GM23338 (cell line): ENCODE results near the gene OMP. TPM values are rescaled to one million over a fixed set of nuclear protein-coding genes. Genes with fewer than 3 reads are reported as not detected.

Source experiments
- ATAC-seq: fragments of 200-7000 bp; cut with Tn5 transposase; 3 replicates; pipeline ENCODE4 v1.9.1; 2020
- DNase-seq: peaks from one replicate; pipeline ENCODE4 v3.0.0-alpha.2; 2015; ENCODE audit warnings: low spot score
- H2AFZ ChIP-seq: fragments of 200-600 bp; sonication (generic); 2 replicates; pipeline ENCODE4 v1.8.0; 2016; ENCODE audit warnings: antibody characterized with exemption, mild to moderate bottlenecking, moderate library complexity
- H3F3A ChIP-seq: fragments of 200-600 bp; sonication (generic); replicated peaks from 2 replicates; pipeline ENCODE4 v1.8.0; 2017; ENCODE audit warnings: antibody characterized with exemption, mixed run types, low read depth
- H3K27ac ChIP-seq: fragments of 200-600 bp; sonication (generic); 2 replicates; pipeline ENCODE4 v1.6.1; 2016; ENCODE audit warnings: low read depth
- H3K27me3 ChIP-seq: fragments of 200-600 bp; sonication (generic); 2 replicates; pipeline ENCODE4 v1.8.0; 2016; ENCODE audit warnings: mild to moderate bottlenecking, mixed run types, moderate library complexity; ENCODE audit not compliant: insufficient read depth
- H3K36me3 ChIP-seq: fragments of 200-600 bp; sonication (generic); 2 replicates; pipeline ENCODE4 v1.8.0; 2016; ENCODE audit warnings: mild to moderate bottlenecking; ENCODE audit not compliant: insufficient read depth
- H3K4me1 ChIP-seq: fragments of 200-600 bp; sonication (generic); 2 replicates; pipeline ENCODE4 v1.8.0; 2016; ENCODE audit warnings: mild to moderate bottlenecking, moderate library complexity; ENCODE audit not compliant: insufficient read depth
- H3K4me2 ChIP-seq: fragments of 200-600 bp; sonication (generic); 2 replicates; pipeline ENCODE4 v1.7.1; 2017; ENCODE audit warnings: mixed run types
- H3K4me3 ChIP-seq: fragments of 200-600 bp; sonication (generic); 2 replicates; pipeline ENCODE4 v1.6.1; 2016; ENCODE audit warnings: mixed run types
- H3K79me2 ChIP-seq: fragments of 200-600 bp; sonication (generic); replicated peaks from 2 replicates; pipeline ENCODE4 v1.8.0; 2017; ENCODE audit warnings: mild to moderate bottlenecking; ENCODE audit not compliant: insufficient read depth
- H3K9me2 ChIP-seq: fragments of 200-600 bp; sonication (generic); 2 replicates; pipeline ENCODE4 v1.8.0; 2017; ENCODE audit not compliant: insufficient read depth
- H4K20me1 ChIP-seq: fragments of 200-600 bp; sonication (generic); replicated peaks from 2 replicates; pipeline ENCODE4 v1.8.0; 2017; ENCODE audit warnings: mild to moderate bottlenecking; ENCODE audit not compliant: insufficient read depth
- H3K27ac Mint-ChIP-seq: 2 replicates; pipeline ENCODE4 v1.8.0; 2020; ENCODE audit warnings: inconsistent platforms, mild to moderate bottlenecking, moderate library complexity, mixed read lengths
- H3K27me3 Mint-ChIP-seq: 3 replicates; pipeline ENCODE4 v1.8.0; 2022; ENCODE audit warnings: low read depth, mild to moderate bottlenecking, moderate library complexity, mixed read lengths, inconsistent platforms; ENCODE audit not compliant: insufficient read depth, poor library complexity
- H3K36me3 Mint-ChIP-seq: 3 replicates; pipeline ENCODE4 v1.8.0; 2021; ENCODE audit warnings: low read depth, mild to moderate bottlenecking, inconsistent platforms, moderate library complexity, mixed read lengths
- H3K4me1 Mint-ChIP-seq: 3 replicates; pipeline ENCODE4 v1.8.0; 2020; ENCODE audit warnings: mild to moderate bottlenecking, inconsistent platforms, mixed read lengths
- H3K4me3 Mint-ChIP-seq: 3 replicates; pipeline ENCODE4 v1.8.0; 2021; ENCODE audit warnings: moderate library complexity, mild to moderate bottlenecking, inconsistent platforms, mixed read lengths
- H3K9me3 Mint-ChIP-seq: 3 replicates; pipeline ENCODE4 v1.8.0; 2020; ENCODE audit warnings: moderate library complexity, mild to moderate bottlenecking, inconsistent platforms, mixed read lengths
- CREB1 ChIP-seq: fragments of 250-450 bp; sonication (Bioruptor Pico); IDR thresholded peaks from 2 replicates; pipeline ENCODE4 v1.5.0; 2020; ENCODE audit warnings: low read depth, mild to moderate bottlenecking, moderate library complexity
- CTCF ChIP-seq, 2 experiments: fragments of 200-600 bp in 1 of 2; sonication (generic) in 1 of 2; conservative IDR thresholded peaks; 2 replicates each; pipeline versions ENCODE4 v1.5.1 to v1.6.1; 2016 to 2017; ENCODE audit warnings: antibody characterized with exemption in 2 of 2, low read depth in 2 of 2, mild to moderate bottlenecking in 2 of 2, moderate library complexity in 1 of 2
- ETS1 ChIP-seq: IDR thresholded peaks from 2 replicates; pipeline ENCODE4 v1.6.1; 2016; ENCODE audit warnings: antibody characterized with exemption
- EZH2 ChIP-seq: fragments of 200-600 bp; sonication (generic); IDR thresholded peaks from one replicate; pipeline ENCODE4 v1.8.0; 2017; ENCODE audit warnings: antibody characterized with exemption, mild to moderate bottlenecking, low read depth; ENCODE audit not compliant: unreplicated experiment
- EZH2phosphoT487 ChIP-seq: fragments of 200-600 bp; sonication (generic); IDR thresholded peaks from one replicate; pipeline ENCODE4 v1.8.1; 2018; ENCODE audit warnings: antibody characterized with exemption; ENCODE audit not compliant: unreplicated experiment
- JUNB ChIP-seq: IDR thresholded peaks from one replicate; pipeline ENCODE4 v1.6.1; 2016; ENCODE audit warnings: antibody characterized with exemption; ENCODE audit not compliant: unreplicated experiment
- NANOG ChIP-seq: IDR thresholded peaks from 2 replicates; pipeline ENCODE4 v1.6.1; 2016; ENCODE audit warnings: antibody characterized with exemption, borderline replicate concordance
- REST ChIP-seq: IDR thresholded peaks from one replicate; pipeline ENCODE4 v1.6.1; 2018; ENCODE audit warnings: antibody characterized with exemption; ENCODE audit not compliant: unreplicated experiment
- STAT1 ChIP-seq: IDR thresholded peaks from one replicate; pipeline ENCODE4 v1.6.1; 2016; ENCODE audit warnings: antibody characterized with exemption; ENCODE audit not compliant: unreplicated experiment
- ZNF462 ChIP-seq: fragments of 250-450 bp; sonication (Bioruptor Pico); IDR thresholded peaks from 2 replicates; pipeline ENCODE4 v1.5.0; 2020; ENCODE audit warnings: mild to moderate bottlenecking, moderate library complexity
- polyA plus RNA-seq: library from polyadenylated mRNA; unstranded; fragments of >200 nt; fragmentation: Nextera tagmentation; extraction: Ambion mirVana; gene quantifications from 2 replicates; pipeline ENCODE4 v1.2.1, GENCODE V29; 2016
- total RNA-seq: library from RNA; depleted of rRNA; stranded (reverse); fragments of >200 nt; shearing (Covaris generic); gene quantifications from 2 replicates; pipeline ENCODE4 v1.2.3, GENCODE V29; 2014

OMP gene
- total and polyA plus RNA-seq, 2 experiments from 2014 or later: 1.0 TPM; not detected in 1

- Histone ChIP-seq H3K4me1 (no peaks in the 10 kb centered on the region; the same call in 1 of the 2 replicates), H2AFZ (no peak overlapping the region), H3K27me3 (no peaks in the 10 kb centered on the region), H3K36me3 (no peaks in the 10 kb centered on the region), H3F3A (no peaks in the 10 kb centered on the region), H3K27ac (no peak overlapping the region), H3K9me2 (no peaks in the 10 kb centered on the region), H3K79me2 (no peaks in the 10 kb centered on the region), H3K4me3 (no peak overlapping the region), H4K20me1 (no peaks in the 10 kb centered on the region; the same call in 1 of the 2 replicates), H3K4me2 (no peak overlapping the region)
- Mint-ChIP-seq H3K27me3 (peaks cover 7% of the 10 kb centered on the region), H3K27ac (no peak overlapping the region), H3K4me1 (peaks cover 11% of the 10 kb centered on the region), H3K9me3 (peaks cover 5% of the 10 kb centered on the region; the same call in 1 of the 3 replicates), H3K36me3 (peaks cover 3% of the 10 kb centered on the region; the same call in 1 of the 3 replicates), H3K4me3 (no peak overlapping the region)
- no peak for DNase-seq
- no peak for ATAC-seq
- no peak for TF ChIP-seq EZH2
- no peak for TF ChIP-seq NANOG
- no peak for TF ChIP-seq STAT1
- no peak for TF ChIP-seq JUNB
- no peak for TF ChIP-seq ZNF462 (CRISPR knock-in tag)
- TF ChIP-seq CREB1 (CRISPR knock-in tag): no peak
- TF ChIP-seq REST: no peak
- TF ChIP-seq ETS1: no peak
- no peak for TF ChIP-seq EZH2phosphoT487
- no peak for TF ChIP-seq CTCF (conservative IDR thresholded peaks at IDR 0.05; ENCODE audit: low read depth in 2 of 2)
Observed at GRCh38 chr11:77092382-77092781, 10.3 kb upstream of the OMP start.
